GM12878 (cell line): ENCODE results near the gene PLXNC1. TPM values are rescaled to one million over a fixed set of nuclear protein-coding genes. Genes with fewer than 3 reads are reported as not detected.

Experiments used
- ATF7 ChIP-seq: fragments of 450-650 bp; IDR thresholded peaks from 2 replicates; pipeline ENCODE4 v1.6.1; 2016; ENCODE audit warnings: low read depth, mild to moderate bottlenecking
- BMI1 ChIP-seq: fragments of 450-650 bp; IDR thresholded peaks from 2 replicates; pipeline ENCODE4 v1.6.1; 2016; ENCODE audit warnings: mild to moderate bottlenecking, moderate library complexity, borderline replicate concordance
- CUX1 ChIP-seq: IDR thresholded peaks from 2 replicates; pipeline ENCODE4 v1.6.1; 2012; ENCODE audit warnings: improper control_type of control experiment, low read depth, low read length; ENCODE audit not compliant: insufficient replicate concordance
- EED ChIP-seq: sonication (generic); IDR thresholded peaks from 2 replicates; pipeline ENCODE4 v1.6.1; 2016; ENCODE audit warnings: antibody characterized with exemption, low read depth
- ELK1 ChIP-seq: IDR thresholded peaks from 2 replicates; pipeline ENCODE4 v1.6.1; 2012; ENCODE audit warnings: low read depth, low read length, improper control_type of control experiment
- HDAC6 ChIP-seq: fragments of 200-600 bp; sonication (generic); IDR thresholded peaks from one replicate; pipeline ENCODE4 v1.8.0; 2017; ENCODE audit warnings: antibody characterized with exemption; ENCODE audit not compliant: unreplicated experiment
- KDM1A ChIP-seq: fragments of 200-600 bp; sonication (generic); IDR thresholded peaks from 2 replicates; pipeline ENCODE4 v1.6.1; 2016; ENCODE audit warnings: borderline replicate concordance
- REST ChIP-seq: IDR thresholded peaks from 2 replicates; pipeline ENCODE4 v1.6.1; 2012; ENCODE audit warnings: mild to moderate bottlenecking, low read depth, low read length
- TBL1XR1 ChIP-seq: IDR thresholded peaks from 2 replicates; pipeline ENCODE4 v1.6.1; 2012; ENCODE audit warnings: low read depth, low read length, improper control_type of control experiment
- polyA plus RNA-seq, 11 experiments: library from polyadenylated mRNA; depleted of rRNA in 4 of 11; unstranded in 6 of 11; stranded (reverse) in 5 of 11; fragments of >200 nt; fragmentation: Nextera tagmentation in 4 of 11; fragmentation: Illumina TruSeq in 1 of 11; extraction: Ambion mirVana in 4 of 11; extraction: Trizol in 1 of 11; gene quantifications; 1 replicate in 1 of 11; 2 replicates in 10 of 11; pipeline versions ENCODE4 v1.2.1 to v1.2.3, GENCODE V29; 2011 to 2016; ENCODE audit warnings: inconsistent platforms in 2 of 11, missing spikeins in 2 of 11, low read depth in 1 of 11
- total RNA-seq, 4 experiments: library from RNA; depleted of rRNA in 3 of 4; stranded (reverse); fragments of >200 nt in 3 of 4; fragmentation: Illumina TruSeq in 1 of 4; extraction: Trizol in 1 of 4; gene quantifications; 2 replicates each; pipeline versions ENCODE4 v1.2.1 to v1.2.3, GENCODE V29; 2013 to 2021

The PLXNC1 gene
- total and polyA plus RNA-seq, 10 of the 15 experiments (the other 5 are each of a cell fraction or from before 2014, with no cell fraction given): 5.2 to 41.2 (median 24.6) TPM

- no peak for TF ChIP-seq CUX1
- TF ChIP-seq ELK1: no peak
- no peak for TF ChIP-seq KDM1A
- no peak for TF ChIP-seq REST
- TF ChIP-seq TBL1XR1: no peak
- TF ChIP-seq ATF7: no peak
- no peak for TF ChIP-seq HDAC6
- TF ChIP-seq EED: no peak
- no peak for TF ChIP-seq BMI1
Measured at GRCh38 chr12:94139816-94140215, 8.6 kb upstream of the PLXNC1 start (continued).
